GM23338 (cell line): ENCODE data around the gene SPEM3. TPM values are rescaled to one million over a fixed set of nuclear protein-coding genes. Genes with fewer than 3 reads are reported as not detected.
A peak's percentile ranks its signal among the peaks of the same experiment; 100 is the strongest.

Experiments used
- ATAC-seq: fragments of 200-7000 bp; cut with Tn5 transposase; 3 replicates; pipeline ENCODE4 v1.9.1; 2020
- DNase-seq: peaks from one replicate; pipeline ENCODE4 v3.0.0-alpha.2; 2015; ENCODE audit warnings: low spot score
- H2AFZ ChIP-seq: fragments of 200-600 bp; sonication (generic); 2 replicates; pipeline ENCODE4 v1.8.0; 2016; ENCODE audit warnings: antibody characterized with exemption, mild to moderate bottlenecking, moderate library complexity
- H3F3A ChIP-seq: fragments of 200-600 bp; sonication (generic); replicated peaks from 2 replicates; pipeline ENCODE4 v1.8.0; 2017; ENCODE audit warnings: antibody characterized with exemption, mixed run types, low read depth
- H3K27ac ChIP-seq: fragments of 200-600 bp; sonication (generic); 2 replicates; pipeline ENCODE4 v1.6.1; 2016; ENCODE audit warnings: low read depth
- H3K27me3 ChIP-seq: fragments of 200-600 bp; sonication (generic); 2 replicates; pipeline ENCODE4 v1.8.0; 2016; ENCODE audit warnings: mild to moderate bottlenecking, mixed run types, moderate library complexity; ENCODE audit not compliant: insufficient read depth
- H3K36me3 ChIP-seq: fragments of 200-600 bp; sonication (generic); 2 replicates; pipeline ENCODE4 v1.8.0; 2016; ENCODE audit warnings: mild to moderate bottlenecking; ENCODE audit not compliant: insufficient read depth
- H3K4me1 ChIP-seq: fragments of 200-600 bp; sonication (generic); 2 replicates; pipeline ENCODE4 v1.8.0; 2016; ENCODE audit warnings: mild to moderate bottlenecking, moderate library complexity; ENCODE audit not compliant: insufficient read depth
- H3K4me2 ChIP-seq: fragments of 200-600 bp; sonication (generic); 2 replicates; pipeline ENCODE4 v1.7.1; 2017; ENCODE audit warnings: mixed run types
- H3K4me3 ChIP-seq: fragments of 200-600 bp; sonication (generic); 2 replicates; pipeline ENCODE4 v1.6.1; 2016; ENCODE audit warnings: mixed run types
- H3K79me2 ChIP-seq: fragments of 200-600 bp; sonication (generic); replicated peaks from 2 replicates; pipeline ENCODE4 v1.8.0; 2017; ENCODE audit warnings: mild to moderate bottlenecking; ENCODE audit not compliant: insufficient read depth
- H3K9me2 ChIP-seq: fragments of 200-600 bp; sonication (generic); 2 replicates; pipeline ENCODE4 v1.8.0; 2017; ENCODE audit not compliant: insufficient read depth
- H4K20me1 ChIP-seq: fragments of 200-600 bp; sonication (generic); replicated peaks from 2 replicates; pipeline ENCODE4 v1.8.0; 2017; ENCODE audit warnings: mild to moderate bottlenecking; ENCODE audit not compliant: insufficient read depth
- H3K27ac Mint-ChIP-seq: 2 replicates; pipeline ENCODE4 v1.8.0; 2020; ENCODE audit warnings: inconsistent platforms, mild to moderate bottlenecking, moderate library complexity, mixed read lengths
- H3K27me3 Mint-ChIP-seq: 3 replicates; pipeline ENCODE4 v1.8.0; 2022; ENCODE audit warnings: low read depth, mild to moderate bottlenecking, moderate library complexity, mixed read lengths, inconsistent platforms; ENCODE audit not compliant: insufficient read depth, poor library complexity
- H3K36me3 Mint-ChIP-seq: 3 replicates; pipeline ENCODE4 v1.8.0; 2021; ENCODE audit warnings: low read depth, mild to moderate bottlenecking, inconsistent platforms, moderate library complexity, mixed read lengths
- H3K4me1 Mint-ChIP-seq: 3 replicates; pipeline ENCODE4 v1.8.0; 2020; ENCODE audit warnings: mild to moderate bottlenecking, inconsistent platforms, mixed read lengths
- H3K4me3 Mint-ChIP-seq: 3 replicates; pipeline ENCODE4 v1.8.0; 2021; ENCODE audit warnings: moderate library complexity, mild to moderate bottlenecking, inconsistent platforms, mixed read lengths
- H3K9me3 Mint-ChIP-seq: 3 replicates; pipeline ENCODE4 v1.8.0; 2020; ENCODE audit warnings: moderate library complexity, mild to moderate bottlenecking, inconsistent platforms, mixed read lengths
- CREB1 ChIP-seq: fragments of 250-450 bp; sonication (Bioruptor Pico); IDR thresholded peaks from 2 replicates; pipeline ENCODE4 v1.5.0; 2020; ENCODE audit warnings: low read depth, mild to moderate bottlenecking, moderate library complexity
- EZH2 ChIP-seq: fragments of 200-600 bp; sonication (generic); IDR thresholded peaks from one replicate; pipeline ENCODE4 v1.8.0; 2017; ENCODE audit warnings: antibody characterized with exemption, mild to moderate bottlenecking, low read depth; ENCODE audit not compliant: unreplicated experiment
- EZH2phosphoT487 ChIP-seq: fragments of 200-600 bp; sonication (generic); IDR thresholded peaks from one replicate; pipeline ENCODE4 v1.8.1; 2018; ENCODE audit warnings: antibody characterized with exemption; ENCODE audit not compliant: unreplicated experiment
- NANOG ChIP-seq: IDR thresholded peaks from 2 replicates; pipeline ENCODE4 v1.6.1; 2016; ENCODE audit warnings: antibody characterized with exemption, borderline replicate concordance
- POLR2AphosphoS5 ChIP-seq: IDR thresholded peaks from 2 replicates; pipeline ENCODE4 v1.6.1; 2016; ENCODE audit warnings: antibody characterized with exemption, low read depth
- REST ChIP-seq: IDR thresholded peaks from one replicate; pipeline ENCODE4 v1.6.1; 2018; ENCODE audit warnings: antibody characterized with exemption; ENCODE audit not compliant: unreplicated experiment
- STAT1 ChIP-seq: IDR thresholded peaks from one replicate; pipeline ENCODE4 v1.6.1; 2016; ENCODE audit warnings: antibody characterized with exemption; ENCODE audit not compliant: unreplicated experiment
- ZNF114 ChIP-seq: fragments of 250-450 bp; sonication (Bioruptor Pico); IDR thresholded peaks from 2 replicates; pipeline ENCODE4 v1.5.0; 2020; ENCODE audit warnings: mild to moderate bottlenecking, moderate library complexity
- ZNF331 ChIP-seq: fragments of 250-450 bp; sonication (Bioruptor Pico); IDR thresholded peaks from 2 replicates; pipeline ENCODE4 v1.5.0; 2020; ENCODE audit warnings: low read depth, mild to moderate bottlenecking, moderate library complexity
- polyA plus RNA-seq: library from polyadenylated mRNA; unstranded; fragments of >200 nt; fragmentation: Nextera tagmentation; extraction: Ambion mirVana; gene quantifications from 2 replicates; pipeline ENCODE4 v1.2.1, GENCODE V29; 2016
- total RNA-seq: library from RNA; depleted of rRNA; stranded (reverse); fragments of >200 nt; shearing (Covaris generic); gene quantifications from 2 replicates; pipeline ENCODE4 v1.2.3, GENCODE V29; 2014
- TF ChIP-seq, protein P1 (sequence below), 2 experiments: fragments of 200-600 bp in 1 of 2; sonication (generic) in 1 of 2; conservative IDR thresholded peaks; 2 replicates each; pipeline versions ENCODE4 v1.5.1 to v1.6.1; 2016 to 2017; ENCODE audit warnings: antibody characterized with exemption in 2 of 2, low read depth in 2 of 2, mild to moderate bottlenecking in 2 of 2, moderate library complexity in 1 of 2
- TF ChIP-seq, protein P2 (sequence below): fragments of 250-450 bp; sonication (Bioruptor Pico); IDR thresholded peaks from 2 replicates; pipeline ENCODE4 v1.5.0; 2020; ENCODE audit warnings: mild to moderate bottlenecking, moderate library complexity

SPEM3 gene
- total and polyA plus RNA-seq, 2 experiments from 2014 or later, result not detected

GRCh38 chr17:7408863-7409262 is 19.8 kb upstream of the SPEM3 start:
- Mint-ChIP-seq H3K4me1 (peaks cover 36% of the 10 kb centered on the region), H3K36me3 (peaks cover 21% of the 10 kb centered on the region), H3K4me3 (peak overlapping the region; percentile 49), H3K27ac (no peak overlapping the region), H3K9me3 (no peaks in the 10 kb centered on the region), H3K27me3 (peaks cover 18% of the 10 kb centered on the region)
- Histone ChIP-seq H4K20me1 (no peaks in the 10 kb centered on the region; the same call in 1 of the 2 replicates), H3K27me3 (no peaks in the 10 kb centered on the region), H3K4me1 (peaks cover 22% of the 10 kb centered on the region), H3F3A (peaks cover 13% of the 10 kb centered on the region), H3K36me3 (no peaks in the 10 kb centered on the region; the same call in 1 of the 2 replicates), H3K27ac (no peak overlapping the region), H3K4me3 (peak overlapping the region; percentile 57), H3K79me2 (peaks cover 8% of the 10 kb centered on the region; the same call in 1 of the 2 replicates), H2AFZ (0 out of 2 replicates have a peak overlapping the region, but pooled peaks have one; percentile 32), H3K4me2 (peak overlapping the region; percentile 81), H3K9me2 (no peaks in the 10 kb centered on the region)
- no peak for ATAC-seq
- TF ChIP-seq EZH2, result no peak
- TF ChIP-seq ZNF114 (CRISPR knock-in tag), result no peak
- TF ChIP-seq REST, result no peak
- no peak for TF ChIP-seq EZH2phosphoT487
- TF ChIP-seq CREB1, result no peak
- TF ChIP-seq NANOG, result no peak
- TF ChIP-seq, protein P1, sequence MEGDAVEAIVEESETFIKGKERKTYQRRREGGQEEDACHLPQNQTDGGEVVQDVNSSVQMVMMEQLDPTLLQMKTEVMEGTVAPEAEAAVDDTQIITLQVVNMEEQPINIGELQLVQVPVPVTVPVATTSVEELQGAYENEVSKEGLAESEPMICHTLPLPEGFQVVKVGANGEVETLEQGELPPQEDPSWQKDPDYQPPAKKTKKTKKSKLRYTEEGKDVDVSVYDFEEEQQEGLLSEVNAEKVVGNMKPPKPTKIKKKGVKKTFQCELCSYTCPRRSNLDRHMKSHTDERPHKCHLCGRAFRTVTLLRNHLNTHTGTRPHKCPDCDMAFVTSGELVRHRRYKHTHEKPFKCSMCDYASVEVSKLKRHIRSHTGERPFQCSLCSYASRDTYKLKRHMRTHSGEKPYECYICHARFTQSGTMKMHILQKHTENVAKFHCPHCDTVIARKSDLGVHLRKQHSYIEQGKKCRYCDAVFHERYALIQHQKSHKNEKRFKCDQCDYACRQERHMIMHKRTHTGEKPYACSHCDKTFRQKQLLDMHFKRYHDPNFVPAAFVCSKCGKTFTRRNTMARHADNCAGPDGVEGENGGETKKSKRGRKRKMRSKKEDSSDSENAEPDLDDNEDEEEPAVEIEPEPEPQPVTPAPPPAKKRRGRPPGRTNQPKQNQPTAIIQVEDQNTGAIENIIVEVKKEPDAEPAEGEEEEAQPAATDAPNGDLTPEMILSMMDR (conservative IDR thresholded peaks at IDR 0.05; ENCODE audit: low read depth in 2 of 2), result no peak
- TF ChIP-seq, protein P2, sequence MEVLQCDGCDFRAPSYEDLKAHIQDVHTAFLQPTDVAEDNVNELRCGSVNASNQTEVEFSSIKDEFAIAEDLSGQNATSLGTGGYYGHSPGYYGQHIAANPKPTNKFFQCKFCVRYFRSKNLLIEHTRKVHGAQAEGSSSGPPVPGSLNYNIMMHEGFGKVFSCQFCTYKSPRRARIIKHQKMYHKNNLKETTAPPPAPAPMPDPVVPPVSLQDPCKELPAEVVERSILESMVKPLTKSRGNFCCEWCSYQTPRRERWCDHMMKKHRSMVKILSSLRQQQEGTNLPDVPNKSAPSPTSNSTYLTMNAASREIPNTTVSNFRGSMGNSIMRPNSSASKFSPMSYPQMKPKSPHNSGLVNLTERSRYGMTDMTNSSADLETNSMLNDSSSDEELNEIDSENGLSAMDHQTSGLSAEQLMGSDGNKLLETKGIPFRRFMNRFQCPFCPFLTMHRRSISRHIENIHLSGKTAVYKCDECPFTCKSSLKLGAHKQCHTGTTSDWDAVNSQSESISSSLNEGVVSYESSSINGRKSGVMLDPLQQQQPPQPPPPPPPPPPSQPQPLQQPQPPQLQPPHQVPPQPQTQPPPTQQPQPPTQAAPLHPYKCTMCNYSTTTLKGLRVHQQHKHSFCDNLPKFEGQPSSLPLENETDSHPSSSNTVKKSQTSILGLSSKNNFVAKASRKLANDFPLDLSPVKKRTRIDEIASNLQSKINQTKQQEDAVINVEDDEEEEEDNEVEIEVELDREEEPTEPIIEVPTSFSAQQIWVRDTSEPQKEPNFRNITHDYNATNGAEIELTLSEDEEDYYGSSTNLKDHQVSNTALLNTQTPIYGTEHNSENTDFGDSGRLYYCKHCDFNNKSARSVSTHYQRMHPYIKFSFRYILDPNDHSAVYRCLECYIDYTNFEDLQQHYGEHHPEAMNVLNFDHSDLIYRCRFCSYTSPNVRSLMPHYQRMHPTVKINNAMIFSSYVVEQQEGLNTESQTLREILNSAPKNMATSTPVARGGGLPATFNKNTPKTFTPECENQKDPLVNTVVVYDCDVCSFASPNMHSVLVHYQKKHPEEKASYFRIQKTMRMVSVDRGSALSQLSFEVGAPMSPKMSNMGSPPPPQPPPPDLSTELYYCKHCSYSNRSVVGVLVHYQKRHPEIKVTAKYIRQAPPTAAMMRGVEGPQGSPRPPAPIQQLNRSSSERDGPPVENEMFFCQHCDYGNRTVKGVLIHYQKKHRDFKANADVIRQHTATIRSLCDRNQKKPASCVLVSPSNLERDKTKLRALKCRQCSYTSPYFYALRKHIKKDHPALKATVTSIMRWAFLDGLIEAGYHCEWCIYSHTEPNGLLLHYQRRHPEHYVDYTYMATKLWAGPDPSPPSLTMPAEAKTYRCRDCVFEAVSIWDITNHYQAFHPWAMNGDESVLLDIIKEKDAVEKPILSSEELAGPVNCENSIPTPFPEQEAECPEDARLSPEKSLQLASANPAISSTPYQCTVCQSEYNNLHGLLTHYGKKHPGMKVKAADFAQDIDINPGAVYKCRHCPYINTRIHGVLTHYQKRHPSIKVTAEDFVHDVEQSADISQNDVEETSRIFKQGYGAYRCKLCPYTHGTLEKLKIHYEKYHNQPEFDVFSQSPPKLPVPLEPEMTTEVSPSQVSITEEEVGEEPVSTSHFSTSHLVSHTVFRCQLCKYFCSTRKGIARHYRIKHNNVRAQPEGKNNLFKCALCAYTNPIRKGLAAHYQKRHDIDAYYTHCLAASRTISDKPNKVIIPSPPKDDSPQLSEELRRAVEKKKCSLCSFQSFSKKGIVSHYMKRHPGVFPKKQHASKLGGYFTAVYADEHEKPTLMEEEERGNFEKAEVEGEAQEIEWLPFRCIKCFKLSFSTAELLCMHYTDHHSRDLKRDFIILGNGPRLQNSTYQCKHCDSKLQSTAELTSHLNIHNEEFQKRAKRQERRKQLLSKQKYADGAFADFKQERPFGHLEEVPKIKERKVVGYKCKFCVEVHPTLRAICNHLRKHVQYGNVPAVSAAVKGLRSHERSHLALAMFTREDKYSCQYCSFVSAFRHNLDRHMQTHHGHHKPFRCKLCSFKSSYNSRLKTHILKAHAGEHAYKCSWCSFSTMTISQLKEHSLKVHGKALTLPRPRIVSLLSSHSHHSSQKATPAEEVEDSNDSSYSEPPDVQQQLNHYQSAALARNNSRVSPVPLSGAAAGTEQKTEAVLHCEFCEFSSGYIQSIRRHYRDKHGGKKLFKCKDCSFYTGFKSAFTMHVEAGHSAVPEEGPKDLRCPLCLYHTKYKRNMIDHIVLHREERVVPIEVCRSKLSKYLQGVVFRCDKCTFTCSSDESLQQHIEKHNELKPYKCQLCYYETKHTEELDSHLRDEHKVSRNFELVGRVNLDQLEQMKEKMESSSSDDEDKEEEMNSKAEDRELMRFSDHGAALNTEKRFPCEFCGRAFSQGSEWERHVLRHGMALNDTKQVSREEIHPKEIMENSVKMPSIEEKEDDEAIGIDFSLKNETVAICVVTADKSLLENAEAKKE (CRISPR knock-in tag), result no peak
- TF ChIP-seq STAT1, result no peak
- TF ChIP-seq ZNF331 (CRISPR knock-in tag), result no peak
- no peak for TF ChIP-seq POLR2AphosphoS5
- no peak for DNase-seq
